K562 (cell line): ENCODE measurements around the gene RASAL1. TPM values are rescaled to one million over a fixed set of nuclear protein-coding genes. Genes with fewer than 3 reads are reported as not detected.
A peak's percentile ranks its signal among the peaks of the same experiment; 100 is the strongest.

Experiments used
- ATAC-seq: fragments of 200-7000 bp; cut with Tn5 transposase; 3 replicates; pipeline ENCODE4 v1.9.1; 2020; ENCODE audit warnings: moderate library complexity
- BruUV-seq: library from RNA; stranded (reverse); fragments of 400-500 nt; replicated peaks from 2 replicates; lab custom pipeline; 2021; lab: Mats Ljungman, UMichigan
- CTCF ChIA-PET: fragments of 300-600 bp; formaldehyde crosslinking; extraction: SDS; loops from one replicate; lab custom pipeline; 2021; ENCODE audit warnings: low intra/inter-chr PET ratio; lab: Yijun Ruan, JAX
- POLR2A ChIA-PET: fragments of 300-600, 350-650 bp; sonication (Branson Sonifier 250); formaldehyde crosslinking; extraction: SDS; loops from one replicate; lab custom pipeline; 2021; ENCODE audit warnings: antibody characterized with exemption, inconsistent platforms; lab: Yijun Ruan, JAX
- DNase-seq, 4 experiments: peaks; one replicate each; pipeline versions ENCODE4 v3.0.0 to v3.0.0-alpha.2; 2011 to 2018; ENCODE audit warnings: low spot score in 3 of 4, mixed read lengths in 3 of 4; ENCODE audit errors: extremely low read depth in 1 of 4
- FAIRE-seq: peaks from 2 replicates; lab custom pipeline; 2011; peaks lifted over from hg19 to GRCh38; lab: Jason Lieb, UNC
- H2AFZ ChIP-seq: 2 replicates; pipeline ENCODE4 v1.6.0; 2011; ENCODE audit warnings: low read depth, low read length, control low read depth, inconsistent platforms
- H3K27ac ChIP-seq: fragments of 200-600 bp; 3 replicates; pipeline ENCODE4 v1.8.0; 2011; ENCODE audit warnings: low read depth, mild to moderate bottlenecking, control low read depth, inconsistent platforms, low read length, moderate library complexity, mixed read lengths; ENCODE audit errors: extremely low read depth
- H3K27me3 ChIP-seq, 2 experiments: fragments of 300-600 bp in 1 of 2; 2 replicates in 1 of 2; 3 replicates in 1 of 2; pipeline versions ENCODE4 v1.6.0 to v1.8.0; 2011; ENCODE audit warnings: inconsistent platforms in 2 of 2, low read length in 2 of 2, mild to moderate bottlenecking in 1 of 2, mixed read lengths in 1 of 2, moderate library complexity in 1 of 2; ENCODE audit not compliant: control insufficient read depth in 2 of 2, insufficient read depth in 2 of 2
- H3K36me3 ChIP-seq: fragments of 300-600 bp; 3 replicates; pipeline ENCODE4 v1.8.0; 2011; ENCODE audit warnings: mild to moderate bottlenecking, low read length, inconsistent platforms; ENCODE audit not compliant: control insufficient read depth, insufficient read depth
- H3K4me1 ChIP-seq, 2 experiments: fragments of 200-600 bp in 1 of 2; replicated peaks in 1 of 2; 2 replicates in 1 of 2; 3 replicates in 1 of 2; pipeline versions ENCODE4 v1.5.1 to v1.8.0; 2011; ENCODE audit warnings: inconsistent platforms in 2 of 2, low read length in 2 of 2, mild to moderate bottlenecking in 1 of 2, mixed read lengths in 1 of 2, moderate library complexity in 1 of 2; ENCODE audit not compliant: control insufficient read depth in 2 of 2, insufficient read depth in 2 of 2
- H3K4me2 ChIP-seq: 2 replicates; pipeline ENCODE4 v1.6.1; 2011; ENCODE audit warnings: low read length, control low read depth, inconsistent platforms, mixed read lengths; ENCODE audit not compliant: insufficient read depth
- H3K4me3 ChIP-seq: fragments of 200-600 bp; sonication (generic), shearing (Covaris generic); 2 replicates; pipeline ENCODE4 v1.5.1; 2016; ENCODE audit warnings: control low read depth, inconsistent platforms
- H3K79me2 ChIP-seq: fragments of 200-600 bp; 3 replicates; pipeline ENCODE4 v1.8.0; 2011; ENCODE audit warnings: low read length, inconsistent platforms; ENCODE audit not compliant: control insufficient read depth, insufficient read depth
- H3K9ac ChIP-seq, 2 experiments: 2 replicates each; pipeline versions ENCODE4 v1.6.0 to v1.6.1; 2011; ENCODE audit warnings: low read depth in 2 of 2, low read length in 2 of 2, control low read depth in 1 of 2, inconsistent platforms in 1 of 2, mild to moderate bottlenecking in 1 of 2, mixed read lengths in 1 of 2; ENCODE audit not compliant: insufficient read depth in 1 of 2
- H3K9me1 ChIP-seq: one replicate; pipeline ENCODE4 v1.6.0; 2011; ENCODE audit warnings: inconsistent platforms, mild to moderate bottlenecking, low read length, moderate library complexity; ENCODE audit not compliant: control insufficient read depth, insufficient read depth
- H3K9me3 ChIP-seq: replicated peaks from 2 replicates; pipeline ENCODE4 v1.5.1; 2011; ENCODE audit warnings: low read depth, low read length, inconsistent platforms; ENCODE audit not compliant: control insufficient read depth, insufficient read depth
- H4K20me1 ChIP-seq: replicated peaks from 2 replicates; pipeline ENCODE4 v1.6.1; 2011; ENCODE audit warnings: low read length, inconsistent platforms, mixed read lengths; ENCODE audit not compliant: control insufficient read depth, insufficient read depth
- EZH2 ChIP-seq: IDR thresholded peaks from 2 replicates; pipeline ENCODE4 v1.6.1; 2012; ENCODE audit warnings: low read depth, mild to moderate bottlenecking, inconsistent platforms, low read length, borderline replicate concordance
- HDAC1 ChIP-seq, 2 experiments: fragments of 450-650 bp; IDR thresholded peaks; 2 replicates each; pipeline ENCODE4 v1.6.1; 2016 to 2017; ENCODE audit warnings: inconsistent platforms in 1 of 2, mild to moderate bottlenecking in 1 of 2, moderate library complexity in 1 of 2
- HIVEP1 ChIP-seq: fragments of 250-450 bp; sonication (Bioruptor Pico); IDR thresholded peaks from 2 replicates; pipeline ENCODE4 v1.4.0; 2020; ENCODE audit warnings: mild to moderate bottlenecking
- POLR2A ChIP-seq: fragments of 450-650 bp; conservative IDR thresholded peaks from 2 replicates; pipeline ENCODE4 v1.6.1; 2016
- RBM39 ChIP-seq: fragments of 200-400 bp; formaldehyde crosslinking; optimal IDR thresholded peaks from 2 replicates; pipeline ENCODE3; 2018; ENCODE audit warnings: low read depth, low read length
- SREBF2 ChIP-seq: sonication (generic); formaldehyde crosslinking; IDR thresholded peaks from 2 replicates; pipeline ENCODE4 v1.4.0; 2020; ENCODE audit warnings: mild to moderate bottlenecking, missing genetic modification reagents
- ZNF23 ChIP-seq: fragments of 250-450 bp; sonication (Bioruptor Pico); IDR thresholded peaks from 2 replicates; pipeline ENCODE4 v1.4.0; 2020; ENCODE audit warnings: mild to moderate bottlenecking
- ZNF584 ChIP-seq: fragments of 200-800 bp; sonication (Bioruptor generic); IDR thresholded peaks from 2 replicates; pipeline ENCODE4 v1.6.1; 2016; ENCODE audit warnings: low read depth, mild to moderate bottlenecking, missing genetic modification characterization, missing compliant biosample characterization
- ZNF766 ChIP-seq: fragments of 200-800 bp; sonication (Bioruptor generic); conservative IDR thresholded peaks from 2 replicates; pipeline ENCODE4 v1.6.1; 2016; ENCODE audit warnings: missing genetic modification characterization, missing compliant biosample characterization
- ZSCAN29 ChIP-seq: fragments of 450-650 bp; IDR thresholded peaks from 2 replicates; pipeline ENCODE4 v1.6.1; 2017
- WGBS: fragments of 100-300 bp; shearing (Covaris generic); methylation state at CpG from one replicate; pipeline ENCODE4 v1.1.6; 2016; ENCODE audit warnings: low coverage, mixed read lengths; ENCODE audit not compliant: insufficient coverage; ENCODE audit errors: missing lambda C conversion rate; 5-methylcytosine and 5-hydroxymethylcytosine counted together
- in situ Hi-C: fragments of 300-500 bp; cut with MboI; formaldehyde crosslinking; loops from 4 replicates; pipeline ENCODE4 v1.15.0; 2018; ENCODE audit warnings: inconsistent platforms, mixed read lengths
- intact Hi-C: fragments of 100-400 bp; cut with micrococcal nuclease; formaldehyde crosslinking; loops from 2 replicates; pipeline ENCODE4 v1.14.2; 2022
- polyA plus RNA-seq, 8 experiments: library from polyadenylated mRNA; depleted of rRNA in 4 of 8; stranded (reverse) in 5 of 8; unstranded in 3 of 8; fragments of >200 nt; fragmentation: Nextera tagmentation in 2 of 8; fragmentation: Illumina TruSeq in 1 of 8; extraction: Ambion mirVana in 2 of 8; extraction: Trizol in 1 of 8; gene quantifications; 2 replicates each; pipeline versions ENCODE4 v1.2.1 to v1.2.3, GENCODE V29; 2011 to 2014; ENCODE audit warnings: inconsistent platforms in 1 of 8, missing spikeins in 1 of 8
- total RNA-seq, 7 experiments: library from RNA; depleted of rRNA in 6 of 7; stranded (reverse); fragments of >200 nt in 6 of 7; fragmentation: Illumina TruSeq in 2 of 7; extraction: Trizol in 2 of 7; gene quantifications; 2 replicates each; pipeline versions ENCODE4 v1.2.1 to v1.2.3, GENCODE V29; 2011 to 2021; ENCODE audit warnings: low replicate concordance in 1 of 7
- TF ChIP-seq, protein P1 (sequence below): fragments of 250-450 bp; sonication (Bioruptor Pico); IDR thresholded peaks from 2 replicates; pipeline ENCODE4 v1.6.1; 2021; ENCODE audit warnings: mild to moderate bottlenecking
- TF ChIP-seq, protein P2 (sequence below): fragments of 450-650 bp; IDR thresholded peaks from 2 replicates; pipeline ENCODE4 v1.6.1; 2017; ENCODE audit warnings: mild to moderate bottlenecking, moderate library complexity
- TF ChIP-seq, protein P3 (sequence below): sonication (generic); formaldehyde crosslinking; IDR thresholded peaks from 2 replicates; pipeline ENCODE4 v1.8.0; 2023; ENCODE audit warnings: mild to moderate bottlenecking, missing genetic modification reagents
- TF ChIP-seq, protein P4 (sequence below): sonication (generic); formaldehyde crosslinking; IDR thresholded peaks from 2 replicates; pipeline ENCODE4 v1.8.1; 2022; ENCODE audit warnings: missing genetic modification reagents
- TF ChIP-seq, protein P5 (sequence below): sonication (generic); formaldehyde crosslinking; IDR thresholded peaks from 2 replicates; pipeline ENCODE4 v1.8.1; 2023; ENCODE audit warnings: mild to moderate bottlenecking, missing genetic modification reagents

RASAL1 gene
- total and polyA plus RNA-seq, 9 of the 15 experiments (the other 6 are each of a cell fraction or from before 2014, with no cell fraction given), result 0.06 to 0.16 (median 0.14) TPM; not detected in 6

DNA sequence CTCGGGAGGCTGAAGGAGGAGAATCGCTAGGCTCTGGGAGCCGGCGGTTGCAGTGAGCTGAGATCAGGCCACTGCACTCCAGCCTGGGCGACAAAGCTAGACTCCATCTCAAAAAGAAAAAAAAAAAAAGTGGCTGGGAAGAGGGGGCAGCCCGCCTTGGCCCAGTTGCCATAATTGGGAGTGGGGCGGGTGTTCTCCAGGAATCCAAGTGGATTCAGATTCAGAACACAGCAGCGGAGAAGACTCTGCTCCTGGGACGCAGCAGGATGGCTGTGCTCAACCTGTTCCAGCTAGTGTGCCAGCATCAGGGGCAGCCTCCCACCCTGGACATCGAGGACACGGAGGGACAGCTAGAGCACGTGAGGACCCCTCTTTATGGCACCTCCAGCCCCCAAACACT is 19.5 kb upstream of the RASAL1 start (continued):
- TF ChIP-seq, protein P1, sequence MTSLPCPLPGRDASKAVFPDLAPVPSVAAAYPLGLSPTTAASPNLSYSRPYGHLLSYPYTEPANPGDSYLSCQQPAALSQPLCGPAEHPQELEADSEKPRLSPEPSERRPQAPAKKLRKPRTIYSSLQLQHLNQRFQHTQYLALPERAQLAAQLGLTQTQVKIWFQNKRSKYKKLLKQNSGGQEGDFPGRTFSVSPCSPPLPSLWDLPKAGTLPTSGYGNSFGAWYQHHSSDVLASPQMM (CRISPR knock-in tag), result no peak
- TF ChIP-seq, protein P2, sequence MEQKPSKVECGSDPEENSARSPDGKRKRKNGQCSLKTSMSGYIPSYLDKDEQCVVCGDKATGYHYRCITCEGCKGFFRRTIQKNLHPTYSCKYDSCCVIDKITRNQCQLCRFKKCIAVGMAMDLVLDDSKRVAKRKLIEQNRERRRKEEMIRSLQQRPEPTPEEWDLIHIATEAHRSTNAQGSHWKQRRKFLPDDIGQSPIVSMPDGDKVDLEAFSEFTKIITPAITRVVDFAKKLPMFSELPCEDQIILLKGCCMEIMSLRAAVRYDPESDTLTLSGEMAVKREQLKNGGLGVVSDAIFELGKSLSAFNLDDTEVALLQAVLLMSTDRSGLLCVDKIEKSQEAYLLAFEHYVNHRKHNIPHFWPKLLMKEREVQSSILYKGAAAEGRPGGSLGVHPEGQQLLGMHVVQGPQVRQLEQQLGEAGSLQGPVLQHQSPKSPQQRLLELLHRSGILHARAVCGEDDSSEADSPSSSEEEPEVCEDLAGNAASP, result no peak
- TF ChIP-seq ZNF23 (CRISPR knock-in tag), result no peak
- TF ChIP-seq, protein P3, sequence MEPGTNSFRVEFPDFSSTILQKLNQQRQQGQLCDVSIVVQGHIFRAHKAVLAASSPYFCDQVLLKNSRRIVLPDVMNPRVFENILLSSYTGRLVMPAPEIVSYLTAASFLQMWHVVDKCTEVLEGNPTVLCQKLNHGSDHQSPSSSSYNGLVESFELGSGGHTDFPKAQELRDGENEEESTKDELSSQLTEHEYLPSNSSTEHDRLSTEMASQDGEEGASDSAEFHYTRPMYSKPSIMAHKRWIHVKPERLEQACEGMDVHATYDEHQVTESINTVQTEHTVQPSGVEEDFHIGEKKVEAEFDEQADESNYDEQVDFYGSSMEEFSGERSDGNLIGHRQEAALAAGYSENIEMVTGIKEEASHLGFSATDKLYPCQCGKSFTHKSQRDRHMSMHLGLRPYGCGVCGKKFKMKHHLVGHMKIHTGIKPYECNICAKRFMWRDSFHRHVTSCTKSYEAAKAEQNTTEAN, result no peak
- TF ChIP-seq, all 486 proteins: peak for 0

GRCh38 chr12:113154351-113154973 is 18.9 kb upstream of the RASAL1 start:
- WGBS, result 60% methylated on average over 26 of the region's 51 CpGs
- H2AFZ ChIP-seq, result no peak overlapping the region
- CTCF ChIA-PET, result no interaction called here
- H3K4me2 ChIP-seq, result no peak overlapping the region
- in situ Hi-C loops (no loop called here), intact Hi-C loops (loop anchor here (5.0 kb wide), 1 partner anchor 162 kb away; no protein-coding TSS in a partner anchor)
- no peak overlapping the region for H3K4me3 ChIP-seq
- no peak for ATAC-seq
- peaks cover 5 to 26% of the 10 kb centered on the region in 2 experiments; a peak in 3 of 5 replicates for H3K4me1 ChIP-seq
- H3K9ac ChIP-seq, result no peak overlapping the region
- peaks cover 13% of the 10 kb centered on the region for H4K20me1 ChIP-seq
- no peaks in the 10 kb centered on the region for H3K9me3 ChIP-seq
- no TSS peak for BruUV-seq
- peaks cover 13 to 28% of the 10 kb centered on the region in 2 experiments for H3K27me3 ChIP-seq
- peaks cover 21% of the 10 kb centered on the region; the same call in 2 of the 3 replicates for H3K36me3 ChIP-seq
- H3K9me1 ChIP-seq, result no peaks in the 10 kb centered on the region
- DNase-seq, result no peak
- POLR2A ChIA-PET, result interaction anchor here (0.7 kb wide), 1 partner anchor 20 kb away, joined by 3 read pairs; no protein-coding TSS in a partner anchor
- no peak overlapping the region for H3K27ac ChIP-seq
- no peaks in the 10 kb centered on the region for H3K79me2 ChIP-seq
- FAIRE-seq, result no peak
- TF ChIP-seq, protein P4, sequence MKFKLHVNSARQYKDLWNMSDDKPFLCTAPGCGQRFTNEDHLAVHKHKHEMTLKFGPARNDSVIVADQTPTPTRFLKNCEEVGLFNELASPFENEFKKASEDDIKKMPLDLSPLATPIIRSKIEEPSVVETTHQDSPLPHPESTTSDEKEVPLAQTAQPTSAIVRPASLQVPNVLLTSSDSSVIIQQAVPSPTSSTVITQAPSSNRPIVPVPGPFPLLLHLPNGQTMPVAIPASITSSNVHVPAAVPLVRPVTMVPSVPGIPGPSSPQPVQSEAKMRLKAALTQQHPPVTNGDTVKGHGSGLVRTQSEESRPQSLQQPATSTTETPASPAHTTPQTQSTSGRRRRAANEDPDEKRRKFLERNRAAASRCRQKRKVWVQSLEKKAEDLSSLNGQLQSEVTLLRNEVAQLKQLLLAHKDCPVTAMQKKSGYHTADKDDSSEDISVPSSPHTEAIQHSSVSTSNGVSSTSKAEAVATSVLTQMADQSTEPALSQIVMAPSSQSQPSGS (CRISPR knock-in tag), result no peak
- no peak for TF ChIP-seq ZSCAN29
- no peak for TF ChIP-seq RBM39
- no peak for TF ChIP-seq EZH2
- TF ChIP-seq, protein P5, sequence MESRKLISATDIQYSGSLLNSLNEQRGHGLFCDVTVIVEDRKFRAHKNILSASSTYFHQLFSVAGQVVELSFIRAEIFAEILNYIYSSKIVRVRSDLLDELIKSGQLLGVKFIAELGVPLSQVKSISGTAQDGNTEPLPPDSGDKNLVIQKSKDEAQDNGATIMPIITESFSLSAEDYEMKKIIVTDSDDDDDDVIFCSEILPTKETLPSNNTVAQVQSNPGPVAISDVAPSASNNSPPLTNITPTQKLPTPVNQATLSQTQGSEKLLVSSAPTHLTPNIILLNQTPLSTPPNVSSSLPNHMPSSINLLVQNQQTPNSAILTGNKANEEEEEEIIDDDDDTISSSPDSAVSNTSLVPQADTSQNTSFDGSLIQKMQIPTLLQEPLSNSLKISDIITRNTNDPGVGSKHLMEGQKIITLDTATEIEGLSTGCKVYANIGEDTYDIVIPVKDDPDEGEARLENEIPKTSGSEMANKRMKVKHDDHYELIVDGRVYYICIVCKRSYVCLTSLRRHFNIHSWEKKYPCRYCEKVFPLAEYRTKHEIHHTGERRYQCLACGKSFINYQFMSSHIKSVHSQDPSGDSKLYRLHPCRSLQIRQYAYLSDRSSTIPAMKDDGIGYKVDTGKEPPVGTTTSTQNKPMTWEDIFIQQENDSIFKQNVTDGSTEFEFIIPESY (CRISPR knock-in tag), result peak; percentile 69; the same call in 1 of the 2 replicates
- TF ChIP-seq HDAC1 (IDR thresholded peaks at IDR 0.05), result no peak
- no peak for TF ChIP-seq ZNF584 (CRISPR knock-in tag)
- no peak for TF ChIP-seq SREBF2 (CRISPR knock-in tag)
- no peak for TF ChIP-seq ZNF766 (CRISPR knock-in tag)
- no peak for TF ChIP-seq POLR2A
- TF ChIP-seq HIVEP1 (CRISPR knock-in tag), result no peak
